OCI-M2 (cell line): ENCODE data around the gene CAPZB.

Experiments
- DNase-seq: peaks from one replicate; lab custom pipeline; 2025; ENCODE audit not compliant: unreplicated experiment; lab: John Stamatoyannopoulos, UW

Gene CAPZB

GRCh38 chr1:19469004-19469403 lies 16.3 kb downstream of the CAPZB start:
- no peak for DNase-seq

GRCh38 chr1:19468397-19468956 lies 16.9 kb downstream of the CAPZB start:
- no peak for DNase-seq

DNA sequence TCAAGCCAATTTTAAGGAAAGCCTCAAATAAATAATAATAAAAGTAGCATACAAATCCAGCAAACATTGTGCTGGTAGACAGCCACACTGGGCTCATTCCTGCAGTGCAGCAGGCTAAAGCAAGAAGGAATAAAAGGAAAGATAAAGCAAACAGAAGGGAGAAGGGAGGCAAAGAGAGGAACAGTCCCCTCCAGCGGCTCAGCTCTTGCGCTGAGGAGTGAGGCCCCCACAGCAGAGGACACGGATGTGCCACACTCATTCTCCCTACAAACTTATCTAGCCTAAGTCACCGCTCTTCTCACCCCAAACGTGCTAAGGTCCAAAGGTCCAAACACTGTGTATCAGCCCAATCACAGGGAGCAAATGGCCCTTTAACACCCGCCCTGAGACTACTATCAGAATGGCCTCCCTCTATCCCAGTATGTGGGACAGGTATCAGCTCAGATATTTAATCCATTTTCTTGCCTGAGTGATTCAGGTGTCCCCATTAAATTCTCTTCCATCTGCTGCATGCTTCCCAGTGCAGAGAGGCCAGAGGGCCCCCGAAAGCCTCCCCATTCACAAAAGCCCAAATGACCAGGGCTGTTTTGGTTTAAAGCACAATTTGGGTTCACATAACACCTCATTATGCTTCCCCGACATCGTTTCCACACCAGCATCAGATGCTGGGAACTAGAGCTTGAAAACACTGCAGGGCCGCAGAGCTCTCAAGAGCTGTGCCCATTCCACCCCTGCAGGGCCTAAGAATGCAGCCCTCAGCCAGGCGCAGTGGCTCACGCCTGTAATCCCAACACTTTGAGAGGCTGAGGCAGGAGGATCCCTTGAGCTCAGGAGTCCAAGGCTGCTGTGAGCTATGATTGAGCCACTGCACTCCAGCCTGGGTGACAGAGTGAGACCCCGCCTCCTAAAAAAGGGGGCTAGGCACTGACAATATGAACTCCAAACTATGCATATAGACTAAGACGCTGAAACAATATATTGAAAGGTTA lies 17.8 kb downstream of the CAPZB start:
- DNase-seq: no peak

GRCh38 chr1:19466112-19466561 lies 19.2 kb downstream of the CAPZB start:
- no peak for DNase-seq

GRCh38 chr1:19465650-19466049 lies 19.7 kb downstream of the CAPZB start:
- no peak for DNase-seq

DNA sequence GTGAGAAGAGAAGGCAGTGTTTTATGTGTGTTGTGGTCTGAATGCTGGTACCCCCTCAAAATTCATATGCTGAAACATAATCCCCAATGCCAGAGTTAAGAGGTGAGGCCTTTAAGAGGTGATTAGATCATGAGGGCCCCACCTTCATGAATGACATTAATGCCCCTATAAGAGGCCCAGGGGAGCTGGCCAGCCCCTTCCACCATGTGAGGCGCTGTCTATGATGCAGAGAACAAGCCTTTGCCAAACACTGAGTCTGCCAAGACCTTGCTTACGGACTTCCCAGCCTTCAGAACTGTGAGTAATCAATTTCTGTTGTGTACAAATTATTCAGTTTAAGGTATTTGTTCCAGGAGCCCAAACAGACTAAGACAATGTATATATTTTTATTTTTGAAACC lies 20.2 kb downstream of the CAPZB start:
- DNase-seq: no peak

GRCh38 chr1:19464696-19465095 lies 20.6 kb downstream of the CAPZB start:
- DNase-seq: no peak

DNA sequence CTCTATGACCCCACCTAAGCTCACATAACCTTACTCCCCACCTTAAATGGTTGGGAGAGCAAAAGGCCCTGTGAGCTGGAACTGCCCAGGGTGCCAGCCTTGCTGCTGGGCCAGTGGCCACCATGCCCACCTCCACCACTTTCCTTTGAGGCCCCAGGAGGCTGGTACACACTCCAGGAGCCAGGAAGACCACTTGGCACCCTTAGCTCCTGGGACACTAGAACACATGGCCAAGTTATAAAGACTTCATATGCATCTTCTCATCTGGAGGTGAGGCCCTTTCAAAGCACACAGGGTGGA lies 21.9 kb downstream of the CAPZB start:
- no peak for DNase-seq

GRCh38 chr1:19462781-19463503 lies 22.4 kb downstream of the CAPZB start:
- no peak for DNase-seq

GRCh38 chr1:19461220-19461554 lies 24.2 kb downstream of the CAPZB start:
- DNase-seq: no peak

DNA sequence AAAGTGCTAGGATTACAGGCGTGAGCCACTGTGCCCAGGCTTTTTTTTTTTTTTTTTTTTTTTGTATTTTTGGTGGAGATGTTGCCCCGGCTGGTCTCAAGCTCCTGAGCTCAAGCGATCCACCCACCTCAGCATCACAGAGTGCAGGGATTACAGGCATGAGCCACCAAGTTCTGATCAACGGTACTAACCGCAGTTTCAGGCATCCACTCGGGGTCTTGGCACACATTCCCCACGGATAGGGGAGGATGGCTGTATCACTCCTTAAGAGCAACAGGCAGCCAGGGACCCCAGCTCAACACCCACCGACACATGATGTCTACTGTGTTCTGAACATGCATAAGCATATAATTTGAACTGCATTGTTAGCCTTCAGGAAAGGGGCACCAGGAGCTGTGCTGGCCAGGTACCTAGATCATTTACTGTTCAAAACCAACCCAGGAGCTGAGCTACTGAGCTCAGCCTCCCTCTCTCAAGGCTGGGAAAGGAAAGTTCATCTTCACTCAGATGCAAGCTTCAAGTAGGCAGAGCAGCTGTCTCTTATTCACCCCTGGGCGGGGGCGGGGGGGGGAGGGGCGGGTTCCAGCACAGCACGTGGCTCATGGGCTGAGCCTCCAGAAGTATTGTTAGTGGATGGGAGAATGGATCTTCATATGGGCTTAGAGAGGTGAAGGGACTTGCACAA lies 24.7 kb downstream of the CAPZB start:
- DNase-seq: no peak

DNA sequence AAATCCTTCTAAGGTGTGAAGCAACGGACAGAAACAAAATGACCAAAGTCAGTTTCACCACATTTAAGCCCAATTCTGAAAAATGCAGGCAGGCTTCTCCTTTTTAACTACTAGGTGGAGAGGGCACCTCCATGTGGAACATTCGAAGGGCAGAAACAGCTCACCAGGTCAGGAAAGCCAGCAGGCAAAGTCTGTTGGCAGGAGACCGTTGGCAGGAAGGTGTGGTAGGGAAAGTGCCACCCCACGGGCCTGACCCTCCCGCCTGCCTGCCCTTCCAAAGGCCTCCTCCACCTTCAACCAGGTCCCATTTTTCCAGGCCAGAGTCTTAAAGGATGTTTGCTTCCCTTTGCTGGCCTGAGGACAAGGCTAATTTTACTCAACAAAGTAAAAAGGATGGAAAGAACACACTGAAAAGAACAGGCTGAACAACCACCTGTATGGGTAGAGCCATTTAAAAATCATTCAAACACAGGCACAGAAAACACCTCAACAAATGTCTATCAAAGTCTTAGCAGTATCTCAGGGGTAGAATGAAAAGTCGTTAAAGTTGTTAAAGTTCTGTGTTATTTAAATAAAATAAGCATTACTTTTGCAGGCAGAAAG lies 26.4 kb downstream of the CAPZB start:
- no peak for DNase-seq

- DNase-seq: no peak
These were observed 27.7 kb downstream of the CAPZB start for GRCh38 chr1:19457607-19458006.

GRCh38 chr1:19456968-19457441 lies 28.3 kb downstream of the CAPZB start:
- no peak for DNase-seq

GRCh38 chr1:19455353-19455752 lies 30.0 kb downstream of the CAPZB start:
- no peak for DNase-seq

- DNase-seq: no peak
These were observed 30.8 kb downstream of the CAPZB start for GRCh38 chr1:19454265-19455146.

- DNase-seq: no peak
These were observed 31.6 kb downstream of the CAPZB start for GRCh38 chr1:19453741-19454201.

DNA sequence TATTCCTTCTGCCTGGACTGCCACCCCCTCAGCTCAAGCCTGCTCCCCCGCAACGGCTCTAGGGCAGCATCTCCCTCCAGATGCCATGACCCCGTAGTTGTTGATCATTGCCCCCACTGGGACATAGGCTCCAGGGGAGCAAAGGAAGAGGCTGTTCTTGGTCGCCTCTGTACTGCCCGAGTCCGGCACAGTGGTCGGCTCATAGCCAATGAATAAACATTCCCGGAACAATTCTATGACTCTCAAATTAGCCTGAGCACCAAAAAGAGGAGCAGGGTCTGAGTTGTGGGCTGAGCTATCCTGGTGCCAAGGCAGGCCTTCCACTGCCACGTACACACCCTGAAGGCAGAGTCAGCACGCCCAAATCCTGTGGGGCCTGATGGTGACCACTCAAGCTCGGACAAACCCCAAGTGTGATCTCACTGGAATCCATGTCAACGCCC lies 33.1 kb downstream of the CAPZB start:
- no peak for DNase-seq

GRCh38 chr1:19450811-19451515 lies 34.4 kb downstream of the CAPZB start:
- no peak for DNase-seq
